ENCODE data around the gene VWA5B2.
"Not testable (repeated sequence)": the region's sequence is repeated elsewhere in the genome, so short reads cannot be mapped to it uniquely, and the experiment has no call there.

The VWA5B2 gene

DNA sequence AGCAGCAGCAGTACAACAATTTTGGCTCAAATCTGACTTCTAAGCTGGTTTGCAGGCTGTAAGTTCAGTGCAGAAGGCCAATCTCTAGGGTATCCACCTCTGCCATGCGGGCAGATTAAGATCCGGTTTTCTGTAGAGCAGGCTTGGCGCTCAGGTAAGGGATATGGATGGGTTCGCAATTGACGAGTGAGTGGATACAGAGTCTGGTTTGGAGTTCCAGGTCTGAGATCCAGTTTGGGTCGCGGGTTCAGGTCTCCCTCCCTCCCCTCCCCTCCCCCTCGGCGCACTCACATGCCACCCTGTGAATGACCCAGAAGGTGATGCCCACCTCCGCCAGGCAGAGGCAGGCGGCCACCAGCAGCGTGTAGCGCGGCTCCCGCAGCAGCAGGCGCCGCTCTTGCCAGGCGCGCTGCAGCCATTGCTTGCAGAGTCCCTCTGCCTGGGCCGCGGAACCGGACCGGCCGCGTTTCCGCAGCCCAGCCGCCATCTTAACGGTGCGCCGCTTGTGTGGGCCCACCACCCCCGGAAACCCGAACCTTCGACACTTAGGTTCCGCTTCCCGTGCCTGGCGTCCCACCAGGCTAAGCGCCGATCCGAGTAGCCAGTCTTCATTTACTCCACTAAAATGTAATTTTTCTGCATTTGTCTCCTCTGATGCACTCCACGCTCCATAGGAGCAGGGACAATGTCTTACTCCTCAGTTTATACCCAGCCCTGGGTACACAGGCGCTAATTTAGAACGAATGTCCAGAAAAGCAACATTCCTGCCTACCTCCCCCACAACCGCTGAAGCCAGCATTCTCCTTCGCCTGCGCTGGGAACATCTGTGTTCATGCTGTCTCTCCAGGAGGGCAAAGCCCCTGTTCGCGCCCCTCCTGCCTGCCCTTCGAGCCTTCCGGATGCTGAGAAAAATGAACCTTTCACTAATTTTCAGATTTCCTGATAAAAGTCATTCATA, 19.3 kb downstream of the VWA5B2 start, which contains the start of gene ALG3:
Gene ALG3 (minus strand): TSS at position 509 of the 958 bp plus-strand sequence. CDS start 22 bp downstream, at position 487.
- DNase-seq, result peak; percentile 83 to 94

- peak; percentile 97 to 98 for DNase-seq
These were observed 20.2 kb downstream of the VWA5B2 start, which contains the start of gene EEF1AKMT4 for GRCh38 chr3:184249412-184250166. Gene EEF1AKMT4 (plus strand): TSS chr3:184249672. CDS start chr3:184249695, 23 bp downstream.

- DNase-seq, result peak; percentile 91 to 95
These were observed 20.9 kb downstream of the VWA5B2 start for GRCh38 chr3:184250167-184250828.

DNA sequence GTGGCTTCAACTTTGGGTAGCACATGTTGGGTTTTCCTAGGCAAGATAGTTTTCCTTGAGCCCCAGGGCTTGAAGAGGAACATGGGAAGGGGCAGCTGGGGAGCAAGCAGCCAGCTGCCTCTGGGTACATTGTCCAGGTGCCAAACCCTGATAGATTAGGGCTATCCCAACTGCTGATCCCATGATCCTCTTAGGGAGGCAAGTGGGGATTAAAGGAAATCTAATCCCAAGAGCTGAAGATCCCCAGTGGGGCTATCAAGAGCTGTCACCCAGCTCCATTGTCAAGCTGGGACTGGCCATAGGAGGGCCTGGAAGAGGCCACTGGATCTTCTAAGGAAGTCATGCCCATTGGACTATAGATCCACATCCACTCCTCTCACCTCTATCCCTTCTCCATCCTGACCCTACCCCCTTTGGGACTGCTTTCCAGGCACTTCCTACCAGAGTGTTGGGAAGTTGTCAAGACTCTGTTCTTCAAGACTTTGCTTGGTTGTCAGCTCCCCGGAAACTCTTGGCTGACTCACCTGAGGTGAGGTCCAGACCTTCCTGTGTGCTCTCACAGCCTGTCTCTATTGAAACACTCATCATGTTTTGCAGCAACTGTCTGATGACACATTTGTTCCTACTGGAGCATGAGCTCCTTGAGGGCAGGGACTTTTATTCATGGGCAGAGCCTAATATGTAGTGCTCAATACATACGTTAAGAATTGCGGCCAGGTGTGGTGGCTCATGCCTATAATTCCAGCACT, 26.1 kb downstream of the VWA5B2 start:
- no peak for DNase-seq

GRCh38 chr3:184257083-184257915, 27.9 kb downstream of the VWA5B2 start:
- DNase-seq, result no peak

DNA sequence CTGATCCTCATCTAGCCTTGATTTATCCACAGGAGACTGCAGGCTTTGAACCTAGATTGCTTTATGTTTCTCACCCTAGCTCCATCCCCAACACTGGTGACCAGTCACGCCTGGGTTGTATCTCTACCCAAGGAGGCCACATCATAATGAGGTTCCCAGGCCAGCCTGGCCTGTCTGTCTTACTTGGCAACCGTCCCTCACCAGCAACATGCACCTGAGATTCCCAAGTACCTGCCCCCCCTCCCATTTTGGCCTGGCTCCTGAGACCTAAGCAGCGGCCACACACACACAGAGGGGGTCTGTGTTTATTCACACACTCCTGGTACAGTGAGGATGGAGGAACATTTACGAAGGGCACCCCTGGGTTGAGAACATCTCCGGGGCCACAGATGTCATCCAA, 29.5 kb downstream of the VWA5B2 start:
- DNase-seq, result no peak

DNA sequence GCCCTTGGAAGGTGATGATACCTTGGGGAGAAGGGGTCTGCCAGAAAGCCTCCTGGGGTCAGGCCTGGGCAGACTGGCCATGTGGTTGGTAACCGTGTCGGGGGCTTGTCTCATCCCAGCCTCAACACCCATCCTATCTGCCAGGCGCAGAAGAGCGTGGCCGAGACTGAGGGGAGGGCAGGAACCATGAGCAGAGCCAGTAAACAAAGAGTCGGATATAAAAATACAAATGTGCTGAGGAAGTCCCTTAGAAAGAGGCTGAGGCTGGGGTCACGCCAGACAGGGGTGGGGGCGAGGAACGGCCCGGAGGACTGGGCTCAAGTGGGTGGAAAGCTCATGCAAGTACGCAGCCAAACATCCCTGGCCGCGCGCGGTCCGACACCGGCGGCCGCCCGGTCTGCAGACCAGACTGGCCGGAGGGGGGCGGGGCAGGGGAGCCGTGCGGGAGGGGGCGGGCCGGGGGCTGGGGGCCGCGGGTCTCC, 30.1 kb downstream of the VWA5B2 start:
- no peak for DNase-seq

GRCh38 chr3:184259878-184260723, 30.7 kb downstream of the VWA5B2 start:
- DNase-seq, result no peak

- DNase-seq, result no peak
These were observed 31.4 kb downstream of the VWA5B2 start for GRCh38 chr3:184260724-184261269.

GRCh38 chr3:184261270-184261853, 32.0 kb downstream of the VWA5B2 start, which contains the start of gene CAMK2N2:
Gene CAMK2N2 (minus strand): TSS chr3:184261553. CDS start chr3:184261285, 268 bp downstream.
- DNase-seq, result peak; percentile 90 to 94

GRCh38 chr3:184261854-184262763, 32.7 kb downstream of the VWA5B2 start:
- DNase-seq, result peak in 1 of 2 experiments; percentile 57

- DNase-seq, result no peak
These were observed 33.4 kb downstream of the VWA5B2 start for GRCh38 chr3:184262764-184263179.

DNA sequence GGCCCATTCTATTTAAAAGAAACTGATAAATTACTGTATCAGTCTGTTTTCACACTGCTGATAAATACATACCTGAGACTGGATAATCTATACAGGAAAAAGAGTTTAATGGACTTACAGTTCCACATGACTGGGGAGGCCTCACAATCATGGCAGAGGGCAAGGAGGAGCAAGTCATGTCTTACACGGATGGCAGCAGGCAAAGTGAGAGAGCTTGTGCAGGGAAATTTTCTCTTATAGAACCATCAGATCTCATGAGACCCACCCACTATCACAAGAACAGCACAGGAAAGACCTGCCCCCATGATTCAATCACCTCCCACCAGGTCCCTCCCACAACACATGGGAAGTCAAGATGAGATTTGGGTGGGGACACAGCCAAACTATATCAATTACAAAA, 37.9 kb downstream of the VWA5B2 start:
- not testable (repeated sequence) for DNase-seq

- no peak for DNase-seq
These were observed 42.9 kb downstream of the VWA5B2 start for GRCh38 chr3:184272269-184272668.

- DNase-seq, result no peak
These were observed 46.0 kb downstream of the VWA5B2 start for GRCh38 chr3:184275381-184275701.

DNA sequence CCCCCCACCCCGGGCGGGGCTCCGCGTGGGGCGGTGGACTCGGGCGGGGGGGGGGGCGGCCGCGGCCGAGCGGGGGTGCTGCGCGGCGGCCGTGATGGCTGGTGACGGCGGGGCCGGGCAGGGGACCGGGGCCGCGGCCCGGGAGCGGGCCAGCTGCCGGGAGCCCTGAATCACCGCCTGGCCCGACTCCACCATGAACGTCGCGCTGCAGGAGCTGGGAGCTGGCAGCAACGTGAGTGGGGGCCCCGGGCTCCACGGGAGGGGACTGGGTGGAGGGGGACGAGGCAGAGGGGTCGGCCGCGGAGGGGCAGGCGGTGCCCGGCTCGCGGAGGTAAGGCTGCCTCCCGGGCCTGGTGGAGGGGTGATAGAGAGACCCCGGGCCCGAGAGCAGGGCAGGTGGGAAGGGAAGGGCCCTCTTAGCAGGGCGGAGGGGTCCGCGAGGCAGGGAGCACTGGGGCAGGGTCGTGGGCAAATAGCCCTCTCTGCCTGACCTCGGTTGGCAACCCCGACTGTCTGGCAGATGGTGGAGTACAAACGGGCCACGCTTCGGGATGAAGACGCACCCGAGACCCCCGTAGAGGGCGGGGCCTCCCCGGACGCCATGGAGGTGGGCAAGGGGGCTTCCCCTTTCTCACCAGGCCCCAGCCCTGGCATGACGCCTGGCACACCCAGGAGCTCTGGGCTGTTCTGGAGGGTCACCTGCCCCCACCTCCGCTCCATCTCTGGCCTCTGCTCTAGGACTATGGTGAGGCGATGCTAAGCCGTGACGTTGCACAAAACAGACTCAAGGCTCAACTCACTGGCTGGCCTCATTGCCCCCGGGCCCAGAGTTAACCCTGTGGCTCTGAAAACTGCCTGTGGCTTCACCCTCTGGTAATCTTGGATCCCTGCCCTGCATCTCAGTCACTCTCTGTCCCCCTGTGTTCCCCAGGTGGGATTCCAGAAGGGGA, 46.9 kb downstream of the VWA5B2 start, which contains the start of gene ECE2:
Gene ECE2 (plus strand): TSS at position 62 of the 950 bp plus-strand sequence. CDS start 132 bp downstream, at position 194.
- DNase-seq, result no peak

DNA sequence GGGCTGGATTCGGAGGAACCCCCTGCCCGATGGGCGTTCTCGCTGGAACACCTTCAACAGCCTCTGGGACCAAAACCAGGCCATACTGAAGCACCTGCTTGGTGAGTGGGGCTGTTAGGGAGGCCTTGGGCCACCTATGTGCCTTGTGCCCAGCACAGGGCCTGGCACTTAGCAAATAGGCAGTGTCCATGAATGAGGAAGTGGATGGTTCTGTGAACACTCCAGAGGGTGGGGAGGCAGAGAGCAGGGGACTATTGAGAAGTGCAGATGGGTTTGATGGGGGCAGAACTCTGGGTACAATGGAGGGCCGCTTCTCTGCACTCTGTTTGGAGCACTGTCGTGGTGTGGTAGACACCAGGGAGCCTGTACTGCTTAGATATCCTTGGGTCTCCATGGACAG, 48.0 kb downstream of the VWA5B2 start:
- DNase-seq, result no peak
